Islet precursor cell (in vitro differentiated cells): ENCODE measurements around the gene KCNN4.
A peak's percentile ranks its signal among the peaks of the same experiment; 100 is the strongest.
"Not testable (repeated sequence)": the region's sequence is repeated elsewhere in the genome, so short reads cannot be mapped to it uniquely, and the experiment has no call there.

Experiments used
- DNase-seq: peaks from one replicate; pipeline ENCODE4 v3.0.0-alpha.2; 2018

The KCNN4 gene

GRCh38 chr19:43774103-43774939 lies 6.5 kb downstream of the KCNN4 start:
- DNase-seq, result peak; percentile 92

GRCh38 chr19:43773725-43774102 lies 7.1 kb downstream of the KCNN4 start:
- no peak for DNase-seq

GRCh38 chr19:43769256-43769655 lies 11.5 kb downstream of the KCNN4 start:
- no peak for DNase-seq

- no peak for DNase-seq
These were observed 12.3 kb downstream of the KCNN4 start for GRCh38 chr19:43768273-43769050.

- no peak for DNase-seq
These were observed 13.0 kb downstream of the KCNN4 start for GRCh38 chr19:43767818-43768217.

- DNase-seq, result peak; percentile 75
These were observed 13.5 kb downstream of the KCNN4 start for GRCh38 chr19:43767316-43767715.

- no peak for DNase-seq
These were observed 14.1 kb downstream of the KCNN4 start for GRCh38 chr19:43766755-43767043.

GRCh38 chr19:43765109-43765876 lies 15.5 kb downstream of the KCNN4 start:
- peak; percentile 98 for DNase-seq

- DNase-seq, result not testable (repeated sequence)
These were observed 16.1 kb downstream of the KCNN4 start for GRCh38 chr19:43764684-43765083.

GRCh38 chr19:43763473-43763939 lies 17.3 kb downstream of the KCNN4 start:
- no peak for DNase-seq

GRCh38 chr19:43762814-43763213 lies 18.0 kb downstream of the KCNN4 start:
- no peak for DNase-seq

GRCh38 chr19:43760941-43761340 lies 19.8 kb downstream of the KCNN4 start:
- no peak for DNase-seq

- peak; percentile 73 for DNase-seq
These were observed 21.3 kb downstream of the KCNN4 start for GRCh38 chr19:43759515-43759914.

- peak; percentile 81 for DNase-seq
These were observed 25.4 kb downstream of the KCNN4 start for GRCh38 chr19:43755256-43755801.

GRCh38 chr19:43754503-43755255 lies 26.1 kb downstream of the KCNN4 start, which contains the start of gene SMG9:
TSS of gene SMG9 (minus strand) at chr19:43754962. CDS start at chr19:43750741, 4,221 bp downstream.
- peak; percentile 98 for DNase-seq

- DNase-seq, result no peak
These were observed 26.6 kb downstream of the KCNN4 start for GRCh38 chr19:43754253-43754502.

GRCh38 chr19:43752287-43752875 lies 28.4 kb downstream of the KCNN4 start:
- no peak for DNase-seq

- DNase-seq, result no peak
These were observed 29.1 kb downstream of the KCNN4 start for GRCh38 chr19:43751466-43752220.

- no peak for DNase-seq
These were observed 30.9 kb downstream of the KCNN4 start for GRCh38 chr19:43749898-43750297.

GRCh38 chr19:43749152-43749551 lies 31.6 kb downstream of the KCNN4 start:
- no peak for DNase-seq

GRCh38 chr19:43748685-43749084 lies 32.1 kb downstream of the KCNN4 start:
- no peak for DNase-seq
